Measurements from ENCODE around the gene NR4A2. TPM values are rescaled to one million over a fixed set of nuclear protein-coding genes. Genes with fewer than 3 reads are reported as not detected.

The NR4A2 gene
- total RNA-seq, 1 experiment from 2014 or later: 17.9 TPM

GRCh38 chr2:156322686-156323231 is 9.8 kb downstream of the NR4A2 start:
- no peaks in the 10 kb centered on the region for H3K27me3 ChIP-seq (ENCODE audit: insufficient read depth, low read length)
- no TSS peak for BruUV-seq (replicated peaks)
- peaks cover 8 to 20% of the 10 kb centered on the region in 2 experiments; a peak in 3 of 4 replicates for H3K36me3 ChIP-seq (ENCODE audit: control insufficient read depth in 1 of 2, insufficient read depth in 2 of 2, low read length in 2 of 2)
- no peaks in the 10 kb centered on the region for H3K9me3 ChIP-seq (ENCODE audit: control insufficient read depth in 1 of 2, insufficient read depth in 1 of 2, low read depth in 1 of 2, low read length in 2 of 2)
- no peak overlapping the region for H3K27ac ChIP-seq (ENCODE audit: low read depth, low read length)
- no peaks in the 10 kb centered on the region for H3K9me2 ChIP-seq (ENCODE audit: insufficient read depth)
- H3K79me2 ChIP-seq (ENCODE audit: insufficient read depth, low read length): no peaks in the 10 kb centered on the region
- H3K4me1 ChIP-seq (ENCODE audit: control insufficient read depth in 1 of 2, insufficient read depth in 2 of 2, low read length in 2 of 2): no peaks in the 10 kb centered on the region
- no peak overlapping the region for H2AFZ ChIP-seq (ENCODE audit: low read depth, low read length, poor library complexity, severe bottlenecking)
- ChIA-PET RAD21 (ENCODE audit: low non-redundant PET in 1 of 2, low total read pairs in 2 of 2, uncharacterized antibody in 2 of 2, unreplicated experiment in 2 of 2) (interaction anchor here in 1 of 2 experiments (0.7 kb wide), 1 partner anchor 82 kb away, joined by 3 read pairs; no protein-coding TSS in a partner anchor), POLR2A (no interaction called here), CTCF (no interaction called here)
- intact Hi-C loops (cut with micrococcal nuclease): no loop called here
- no peak overlapping the region for H3K4me2 ChIP-seq (ENCODE audit: low read length)
- no peak overlapping the region for H3K4me3 ChIP-seq (replicated peaks in 1 of 2; ENCODE audit: low read depth in 1 of 2, low read length in 2 of 2)
- DNase-seq (ENCODE audit: low read depth, low spot score) (no peak), ATAC-seq (no peak)
- TF ChIP-seq ATF3 (IDR thresholded peaks at IDR 0.05) (no peak), EGR1 (IDR thresholded peaks at IDR 0.05; ENCODE audit: low read depth) (no peak), SIN3A (IDR thresholded peaks at IDR 0.05; ENCODE audit: low read depth) (no peak), EZH2phosphoT487 (IDR thresholded peaks at IDR 0.05; ENCODE audit: borderline replicate concordance) (no peak), SRF (IDR thresholded peaks at IDR 0.05; ENCODE audit: low read depth) (no peak), ZNF274 (IDR thresholded peaks at IDR 0.05; ENCODE audit: low read depth, low read length) (no peak), ZFX (IDR thresholded peaks at IDR 0.05) (no peak), FOSL1 (IDR thresholded peaks at IDR 0.05; ENCODE audit: low read depth) (no peak), CBX3 (IDR thresholded peaks at IDR 0.05; ENCODE audit: low read depth) (no peak), CEBPB (IDR thresholded peaks at IDR 0.05; ENCODE audit: low read depth) (no peak), TCF7L2 (IDR thresholded peaks at IDR 0.05; ENCODE audit: borderline replicate concordance, extremely low read depth, insufficient read depth, insufficient read length) (no peak), MAX (IDR thresholded peaks at IDR 0.05) (no peak), REST (IDR thresholded peaks at IDR 0.05; ENCODE audit: low read depth) (no peak)
- H4K20me1 ChIP-seq (ENCODE audit: insufficient read depth): no peaks in the 10 kb centered on the region
- H3K9ac ChIP-seq (ENCODE audit: low read length): no peak overlapping the region
